H1 (cell line): Measurements from ENCODE around the gene TCERG1L. TPM values are rescaled to one million over a fixed set of nuclear protein-coding genes. Genes with fewer than 3 reads are reported as not detected.

Experiments used
- BRCA1 ChIP-seq: IDR thresholded peaks from 2 replicates; pipeline ENCODE4 v1.6.1; 2012; ENCODE audit warnings: low read depth, low read length, improper control_type of control experiment
- CBX5 ChIP-seq: fragments of 300-800, 300-1000 bp; sonication (generic); IDR thresholded peaks from 2 replicates; pipeline ENCODE4 v1.7.1; 2016; ENCODE audit warnings: antibody characterized with exemption, low read length, low read depth
- CEBPB ChIP-seq: IDR thresholded peaks from 2 replicates; pipeline ENCODE4 v1.6.1; 2012; ENCODE audit warnings: low read depth, low read length
- GTF2F1 ChIP-seq: IDR thresholded peaks from 2 replicates; pipeline ENCODE4 v1.6.1; 2012; ENCODE audit warnings: low read depth, low read length, improper control_type of control experiment, borderline replicate concordance
- HDAC2 ChIP-seq, 2 experiments: fragments of 300-600 bp in 1 of 2; sonication (generic) in 1 of 2; IDR thresholded peaks; 2 replicates each; pipeline ENCODE4 v1.6.1; 2011 to 2012; ENCODE audit warnings: low read depth in 2 of 2, low read length in 2 of 2, mild to moderate bottlenecking in 2 of 2, moderate library complexity in 2 of 2, borderline replicate concordance in 1 of 2, inconsistent platforms in 1 of 2
- JUND ChIP-seq: IDR thresholded peaks from 2 replicates; pipeline ENCODE4 v1.6.1; 2011; ENCODE audit warnings: mild to moderate bottlenecking, improper control_type of control experiment, low read length
- KDM5A ChIP-seq: fragments of 200-600 bp; IDR thresholded peaks from 2 replicates; pipeline ENCODE4 v1.7.1; 2012; ENCODE audit warnings: mild to moderate bottlenecking, low read length, inconsistent platforms, mixed read lengths
- SP4 ChIP-seq: IDR thresholded peaks from 2 replicates; pipeline ENCODE4 v1.6.1; 2012; ENCODE audit warnings: low read length, inconsistent platforms
- polyA plus RNA-seq, 7 experiments: library from polyadenylated mRNA; depleted of rRNA in 3 of 7; stranded (reverse) in 5 of 7; unstranded in 2 of 7; fragments of >200 nt in 5 of 7; fragments of 200-250 nt in 2 of 7; gene quantifications; 1 replicate in 5 of 7; 2 replicates in 1 of 7; 4 replicates in 1 of 7; pipeline versions ENCODE4 v1.2.1 to v1.2.3, GENCODE V29; 2011 to 2013; ENCODE audit warnings: missing spikeins in 2 of 7, mixed read lengths in 2 of 7
- total RNA-seq: library from RNA; stranded (reverse); fragmentation: NEBNext Ultra II Directional; extraction: Animal tissue kit (Norgen Biotek cat#: 25700); gene quantifications from 2 replicates; pipeline ENCODE4 v1.2.1, GENCODE V29; 2021
- TF ChIP-seq, protein P1 (sequence below): IDR thresholded peaks from 2 replicates; pipeline ENCODE4 v1.6.1; 2012; ENCODE audit warnings: inconsistent platforms

The TCERG1L gene
- total and polyA plus RNA-seq, 2 of the 8 experiments (the other 6 are each of a cell fraction or from before 2014, with no cell fraction given): 3.9 to 6.9 TPM

DNA sequence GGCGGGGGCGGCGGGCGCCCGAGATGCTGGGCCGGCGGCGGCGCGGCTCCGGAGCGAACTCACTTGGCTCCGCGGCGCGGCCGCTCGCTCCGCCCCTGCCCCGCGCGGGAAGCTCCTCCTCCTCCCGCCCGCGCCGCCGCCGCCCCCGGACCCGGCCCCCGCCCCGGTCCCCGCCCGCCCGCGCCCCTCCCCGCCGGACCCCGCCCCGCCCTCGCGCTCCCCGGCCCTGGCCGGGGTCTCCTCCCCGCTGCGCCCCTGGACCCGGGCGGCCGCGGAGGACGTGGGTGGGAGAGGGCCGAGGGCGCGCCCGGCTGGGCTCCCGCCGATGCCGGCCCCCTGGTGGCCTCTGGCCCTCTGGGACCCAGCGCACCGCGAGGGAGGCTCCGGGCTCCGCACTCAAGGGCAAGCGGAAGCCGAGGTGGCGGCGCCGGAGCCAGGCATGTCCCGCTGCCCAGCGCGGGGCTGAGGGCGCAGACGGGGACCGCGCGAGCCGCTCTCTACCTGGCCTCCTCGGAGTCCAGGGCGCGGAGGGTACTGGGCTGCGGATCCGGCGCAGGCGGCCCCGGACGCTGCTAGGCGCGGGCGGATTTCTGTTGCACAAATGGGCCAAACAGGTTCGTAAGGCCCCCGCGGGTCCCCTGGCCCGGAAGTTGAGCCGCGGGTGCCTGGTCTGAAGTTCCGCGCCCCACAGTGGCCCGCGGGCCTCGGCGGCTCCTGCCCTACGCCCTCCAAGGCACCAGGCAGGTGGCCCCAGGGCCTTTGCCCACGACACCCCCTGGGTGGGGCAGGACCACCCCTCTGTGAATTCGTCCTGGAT lies at the start of gene TCERG1L (continued):
- TF ChIP-seq, protein P1, sequence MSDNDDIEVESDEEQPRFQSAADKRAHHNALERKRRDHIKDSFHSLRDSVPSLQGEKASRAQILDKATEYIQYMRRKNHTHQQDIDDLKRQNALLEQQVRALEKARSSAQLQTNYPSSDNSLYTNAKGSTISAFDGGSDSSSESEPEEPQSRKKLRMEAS: no peak
- TF ChIP-seq BRCA1 (no peak), JUND (no peak), KDM5A (no peak), CEBPB (no peak), GTF2F1 (no peak), HDAC2 (IDR thresholded peaks at IDR 0.05; ENCODE audit: borderline replicate concordance in 1 of 2, low read depth in 2 of 2, low read length in 2 of 2) (peak in 1 of 2 experiments; percentile 96; a peak in 1 of 4 replicates), CBX5 (no peak), SP4 (no peak)
